Liver (tissue), 9 donors: ENCODE data around the gene PRPF31. TPM values are rescaled to one million over a fixed set of nuclear protein-coding genes. Genes with fewer than 3 reads are reported as not detected.

Experiments
- DNase-seq: peaks from one replicate; pipeline ENCODE4 v3.0.0-alpha.2; 2017; ENCODE audit warnings: low spot score
- H3K27ac ChIP-seq, 2 donors: one replicate each; pipeline ENCODE4 v1.7.0; 2013; ENCODE audit warnings: inconsistent platforms in 2 of 2, low read length in 2 of 2, control low read depth in 1 of 2, low read depth in 1 of 2, mild to moderate bottlenecking in 1 of 2
- H3K27me3 ChIP-seq, 4 donors: one replicate each; pipeline versions ENCODE4 v1.6.1 to v1.7.0; 2013; ENCODE audit warnings: low read length in 3 of 4, inconsistent platforms in 1 of 4, mild to moderate bottlenecking in 1 of 4, moderate library complexity in 1 of 4; ENCODE audit not compliant: control insufficient read depth in 4 of 4, insufficient read depth in 4 of 4
- H3K36me3 ChIP-seq, 4 donors: one replicate each; pipeline versions ENCODE4 v1.6.1 to v1.7.0; 2013; ENCODE audit warnings: low read length in 3 of 4, mild to moderate bottlenecking in 3 of 4, low read depth in 1 of 4, moderate library complexity in 1 of 4; ENCODE audit not compliant: control insufficient read depth in 4 of 4, insufficient read depth in 3 of 4
- H3K4me1 ChIP-seq, 4 donors: one replicate each; pipeline versions ENCODE4 v1.6.1 to v1.7.0; 2013; ENCODE audit warnings: low read length in 3 of 4, mild to moderate bottlenecking in 3 of 4, moderate library complexity in 1 of 4; ENCODE audit not compliant: control insufficient read depth in 4 of 4, insufficient read depth in 4 of 4
- H3K4me3 ChIP-seq, 3 donors: one replicate each; pipeline versions ENCODE4 v1.6.1 to v1.7.0; 2013; ENCODE audit warnings: low read length in 3 of 3, control low read depth in 1 of 3, low read depth in 1 of 3, mild to moderate bottlenecking in 1 of 3
- H3K9ac ChIP-seq, 2 donors: one replicate each; pipeline ENCODE4 v1.7.0; 2013; ENCODE audit warnings: low read length in 2 of 2, mild to moderate bottlenecking in 2 of 2, moderate library complexity in 2 of 2, control low read depth in 1 of 2, low read depth in 1 of 2
- H3K9me3 ChIP-seq, 4 donors: one replicate each; pipeline versions ENCODE4 v1.6.1 to v1.7.0; 2013; ENCODE audit warnings: low read length in 3 of 4; ENCODE audit not compliant: control insufficient read depth in 4 of 4
- ATF3 ChIP-seq: IDR thresholded peaks from 2 replicates; pipeline ENCODE4 v1.6.1; 2016; ENCODE audit warnings: antibody characterized with exemption
- CTCF ChIP-seq: fragments of 150-350 bp; IDR thresholded peaks from 2 replicates; pipeline ENCODE4 v1.5.1; 2017; ENCODE audit warnings: improper control_type of control experiment, low read depth, low read length; ENCODE audit not compliant: missing input control
- FOXA1 ChIP-seq: IDR thresholded peaks from 2 replicates; pipeline ENCODE4 v1.6.1; 2016; ENCODE audit warnings: antibody characterized with exemption
- FOXA2 ChIP-seq: IDR thresholded peaks from 2 replicates; pipeline ENCODE4 v1.6.1; 2016; ENCODE audit warnings: antibody characterized with exemption
- GABPA ChIP-seq, 2 donors: IDR thresholded peaks in 1 of 2; conservative IDR thresholded peaks in 1 of 2; 2 replicates each; pipeline ENCODE4 v1.6.1; 2016; ENCODE audit warnings: antibody characterized with exemption in 2 of 2, mild to moderate bottlenecking in 1 of 2, moderate library complexity in 1 of 2
- HNF4A ChIP-seq, 2 donors: conservative IDR thresholded peaks; 2 replicates each; pipeline ENCODE4 v1.6.1; 2016; ENCODE audit warnings: antibody characterized with exemption in 2 of 2, mild to moderate bottlenecking in 2 of 2
- HNF4G ChIP-seq: IDR thresholded peaks from 2 replicates; pipeline ENCODE4 v1.6.1; 2016; ENCODE audit warnings: antibody characterized with exemption
- JUND ChIP-seq, 2 donors: IDR thresholded peaks; 2 replicates each; pipeline ENCODE4 v1.6.1; 2016; ENCODE audit warnings: antibody characterized with exemption in 2 of 2
- NR2F2 ChIP-seq: IDR thresholded peaks from 2 replicates; pipeline ENCODE4 v1.6.1; 2016; ENCODE audit warnings: antibody characterized with exemption
- RXRA ChIP-seq, 2 donors: IDR thresholded peaks; 2 replicates each; pipeline ENCODE4 v1.6.1; 2017 to 2018; ENCODE audit warnings: antibody characterized with exemption in 2 of 2, mild to moderate bottlenecking in 1 of 2
- SP1 ChIP-seq: IDR thresholded peaks from 2 replicates; pipeline ENCODE4 v1.6.1; 2018; ENCODE audit warnings: antibody characterized with exemption, mild to moderate bottlenecking
- TAF1 ChIP-seq: conservative IDR thresholded peaks from 2 replicates; pipeline ENCODE4 v1.6.1; 2016; ENCODE audit warnings: antibody characterized with exemption, mild to moderate bottlenecking
- WGBS: extraction: QIAGEN DNeasy Blood & Tissue Kit; methylation state at CpG from one replicate; pipeline ENCODE4 v1.1.7; 2013; 5-methylcytosine and 5-hydroxymethylcytosine counted together
- polyA plus RNA-seq, 2 donors: library from polyadenylated mRNA; stranded (reverse) in 1 of 2; unstranded in 1 of 2; fragments of 200-250 nt in 1 of 2; fragments of >200 nt in 1 of 2; fragmentation: Nextera tagmentation in 1 of 2; extraction: Ambion mirVana in 1 of 2; gene quantifications; one replicate each; pipeline versions ENCODE4 v1.2.1 to v1.2.3, GENCODE V29; 2013 to 2015
- total RNA-seq, 2 donors: library from RNA; depleted of rRNA; stranded (reverse); fragments of >200 nt; gene quantifications; one replicate each; pipeline ENCODE4 v1.2.3, GENCODE V29; 2014
- TF ChIP-seq, protein P1 (sequence below): IDR thresholded peaks from 2 replicates; pipeline ENCODE4 v1.6.1; 2016; ENCODE audit warnings: antibody characterized with exemption
- TF ChIP-seq, protein P2 (sequence below): IDR thresholded peaks from 2 replicates; pipeline ENCODE4 v1.6.1; 2016; ENCODE audit warnings: antibody characterized with exemption, mild to moderate bottlenecking
- TF ChIP-seq, protein P3 (sequence below): IDR thresholded peaks from 2 replicates; pipeline ENCODE4 v1.6.1; 2016; ENCODE audit warnings: antibody characterized with exemption
- donor health status: healthy.
- donor health status: healthy.
- donor health status: healthy.
- donor health status: healthy.
- donor health status: healthy.

Gene PRPF31
- total and polyA plus RNA-seq, 4 donors: 23.8 to 33.0 (median 28.7) TPM

- Histone ChIP-seq H3K36me3 (peaks cover 0 to 6% (median 2%) of the 10 kb centered on the region in 4 donors), H3K9me3 (no peaks in the 10 kb centered on the region), H3K9ac (no peak overlapping the region), H3K27ac (no peak overlapping the region), H3K4me1 (no peaks in the 10 kb centered on the region), H3K27me3 (no peaks in the 10 kb centered on the region), H3K4me3 (no peak overlapping the region)
- whole genome bisulfite sequencing: 86% methylated on average over 25 of the region's 25 CpGs
- no peak for TF ChIP-seq CTCF
- TF ChIP-seq SP1: no peak
- TF ChIP-seq HNF4A (conservative IDR thresholded peaks at IDR 0.05): no peak
- no peak for TF ChIP-seq GABPA (IDR thresholded peaks at IDR 0.05 in 1 of 2, conservative IDR thresholded peaks at IDR 0.05 in 1 of 2)
- TF ChIP-seq NR2F2: no peak
- no peak for TF ChIP-seq FOXA2
- TF ChIP-seq, protein P1, sequence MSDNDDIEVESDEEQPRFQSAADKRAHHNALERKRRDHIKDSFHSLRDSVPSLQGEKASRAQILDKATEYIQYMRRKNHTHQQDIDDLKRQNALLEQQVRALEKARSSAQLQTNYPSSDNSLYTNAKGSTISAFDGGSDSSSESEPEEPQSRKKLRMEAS: no peak
- TF ChIP-seq ATF3: no peak
- no peak for TF ChIP-seq TAF1
- no peak for TF ChIP-seq FOXA1
- no peak for TF ChIP-seq JUND (IDR thresholded peaks at IDR 0.05)
- TF ChIP-seq HNF4G: no peak
- TF ChIP-seq, protein P2, sequence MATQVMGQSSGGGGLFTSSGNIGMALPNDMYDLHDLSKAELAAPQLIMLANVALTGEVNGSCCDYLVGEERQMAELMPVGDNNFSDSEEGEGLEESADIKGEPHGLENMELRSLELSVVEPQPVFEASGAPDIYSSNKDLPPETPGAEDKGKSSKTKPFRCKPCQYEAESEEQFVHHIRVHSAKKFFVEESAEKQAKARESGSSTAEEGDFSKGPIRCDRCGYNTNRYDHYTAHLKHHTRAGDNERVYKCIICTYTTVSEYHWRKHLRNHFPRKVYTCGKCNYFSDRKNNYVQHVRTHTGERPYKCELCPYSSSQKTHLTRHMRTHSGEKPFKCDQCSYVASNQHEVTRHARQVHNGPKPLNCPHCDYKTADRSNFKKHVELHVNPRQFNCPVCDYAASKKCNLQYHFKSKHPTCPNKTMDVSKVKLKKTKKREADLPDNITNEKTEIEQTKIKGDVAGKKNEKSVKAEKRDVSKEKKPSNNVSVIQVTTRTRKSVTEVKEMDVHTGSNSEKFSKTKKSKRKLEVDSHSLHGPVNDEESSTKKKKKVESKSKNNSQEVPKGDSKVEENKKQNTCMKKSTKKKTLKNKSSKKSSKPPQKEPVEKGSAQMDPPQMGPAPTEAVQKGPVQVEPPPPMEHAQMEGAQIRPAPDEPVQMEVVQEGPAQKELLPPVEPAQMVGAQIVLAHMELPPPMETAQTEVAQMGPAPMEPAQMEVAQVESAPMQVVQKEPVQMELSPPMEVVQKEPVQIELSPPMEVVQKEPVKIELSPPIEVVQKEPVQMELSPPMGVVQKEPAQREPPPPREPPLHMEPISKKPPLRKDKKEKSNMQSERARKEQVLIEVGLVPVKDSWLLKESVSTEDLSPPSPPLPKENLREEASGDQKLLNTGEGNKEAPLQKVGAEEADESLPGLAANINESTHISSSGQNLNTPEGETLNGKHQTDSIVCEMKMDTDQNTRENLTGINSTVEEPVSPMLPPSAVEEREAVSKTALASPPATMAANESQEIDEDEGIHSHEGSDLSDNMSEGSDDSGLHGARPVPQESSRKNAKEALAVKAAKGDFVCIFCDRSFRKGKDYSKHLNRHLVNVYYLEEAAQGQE: no peak
- TF ChIP-seq, protein P3, sequence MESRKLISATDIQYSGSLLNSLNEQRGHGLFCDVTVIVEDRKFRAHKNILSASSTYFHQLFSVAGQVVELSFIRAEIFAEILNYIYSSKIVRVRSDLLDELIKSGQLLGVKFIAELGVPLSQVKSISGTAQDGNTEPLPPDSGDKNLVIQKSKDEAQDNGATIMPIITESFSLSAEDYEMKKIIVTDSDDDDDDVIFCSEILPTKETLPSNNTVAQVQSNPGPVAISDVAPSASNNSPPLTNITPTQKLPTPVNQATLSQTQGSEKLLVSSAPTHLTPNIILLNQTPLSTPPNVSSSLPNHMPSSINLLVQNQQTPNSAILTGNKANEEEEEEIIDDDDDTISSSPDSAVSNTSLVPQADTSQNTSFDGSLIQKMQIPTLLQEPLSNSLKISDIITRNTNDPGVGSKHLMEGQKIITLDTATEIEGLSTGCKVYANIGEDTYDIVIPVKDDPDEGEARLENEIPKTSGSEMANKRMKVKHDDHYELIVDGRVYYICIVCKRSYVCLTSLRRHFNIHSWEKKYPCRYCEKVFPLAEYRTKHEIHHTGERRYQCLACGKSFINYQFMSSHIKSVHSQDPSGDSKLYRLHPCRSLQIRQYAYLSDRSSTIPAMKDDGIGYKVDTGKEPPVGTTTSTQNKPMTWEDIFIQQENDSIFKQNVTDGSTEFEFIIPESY: no peak
- no peak for TF ChIP-seq RXRA (IDR thresholded peaks at IDR 0.05)
- DNase-seq: no peak
Measured at GRCh38 chr19:54173951-54174834, 58.6 kb downstream of the PRPF31 start.
